Peyer's patch (tissue), 4 donors: ENCODE results near the gene AHDC1.

Experiments
- POLR2A ChIP-seq, 2 donors: fragments of 450-650 bp; IDR thresholded peaks; one replicate each; pipeline ENCODE4 v1.5.1; 2017; ENCODE audit warnings: antibody characterized with exemption in 2 of 2, mild to moderate bottlenecking in 2 of 2, moderate library complexity in 2 of 2
- TF ChIP-seq, protein P1 (sequence below), 6 experiments: fragments of 450-650 bp in 4 of 6; fragments of 200-600 bp in 2 of 6; sonication (generic) in 1 of 6; IDR thresholded peaks; one replicate each; pipeline ENCODE4 v1.5.1; 2017 to 2019; ENCODE audit warnings: antibody characterized with exemption in 6 of 6, mild to moderate bottlenecking in 3 of 6, moderate library complexity in 1 of 6

GRCh38 chr1:27601771-27602461, 2.0 kb downstream of the AHDC1 start:
- TF ChIP-seq POLR2A (IDR thresholded peaks at IDR 0.05) = no peak
- TF ChIP-seq, protein P1, sequence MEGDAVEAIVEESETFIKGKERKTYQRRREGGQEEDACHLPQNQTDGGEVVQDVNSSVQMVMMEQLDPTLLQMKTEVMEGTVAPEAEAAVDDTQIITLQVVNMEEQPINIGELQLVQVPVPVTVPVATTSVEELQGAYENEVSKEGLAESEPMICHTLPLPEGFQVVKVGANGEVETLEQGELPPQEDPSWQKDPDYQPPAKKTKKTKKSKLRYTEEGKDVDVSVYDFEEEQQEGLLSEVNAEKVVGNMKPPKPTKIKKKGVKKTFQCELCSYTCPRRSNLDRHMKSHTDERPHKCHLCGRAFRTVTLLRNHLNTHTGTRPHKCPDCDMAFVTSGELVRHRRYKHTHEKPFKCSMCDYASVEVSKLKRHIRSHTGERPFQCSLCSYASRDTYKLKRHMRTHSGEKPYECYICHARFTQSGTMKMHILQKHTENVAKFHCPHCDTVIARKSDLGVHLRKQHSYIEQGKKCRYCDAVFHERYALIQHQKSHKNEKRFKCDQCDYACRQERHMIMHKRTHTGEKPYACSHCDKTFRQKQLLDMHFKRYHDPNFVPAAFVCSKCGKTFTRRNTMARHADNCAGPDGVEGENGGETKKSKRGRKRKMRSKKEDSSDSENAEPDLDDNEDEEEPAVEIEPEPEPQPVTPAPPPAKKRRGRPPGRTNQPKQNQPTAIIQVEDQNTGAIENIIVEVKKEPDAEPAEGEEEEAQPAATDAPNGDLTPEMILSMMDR (IDR thresholded peaks at IDR 0.05) = no peak
